ENCODE data around the gene SIGLEC15. TPM values are rescaled to one million over a fixed set of nuclear protein-coding genes. Genes with fewer than 3 reads are reported as not detected.

SIGLEC15 gene
- polyA plus RNA-seq, 1 experiment: 0.04 TPM

- peaks cover 25% of the 10 kb centered on the region for H3K36me3 ChIP-seq (ENCODE audit: control insufficient read depth, insufficient read depth, low read length)
- no peak overlapping the region for H3K4me3 ChIP-seq (ENCODE audit: low read depth, low read length)
- ChIA-PET POLR2A (no interaction called here), CTCF (interaction anchor here (0.6 to 1.8 kb wide), 3 partner anchors 22 to 196 kb away, joined by 3 to 5 read pairs (median 5); no protein-coding TSS in a partner anchor)
- DNase-seq (ENCODE audit: low read depth): no peak
- TF ChIP-seq CTCF (IDR thresholded peaks at IDR 0.05; ENCODE audit: insufficient read depth, low read depth, low read length): no peak
- H3K27me3 ChIP-seq (ENCODE audit: control insufficient read depth, insufficient read depth, low read length): no peaks in the 10 kb centered on the region
These were observed 35.5 kb downstream of the SIGLEC15 start for GRCh38 chr18:45860971-45861370.

- no peak for TF ChIP-seq CTCF (IDR thresholded peaks at IDR 0.05; ENCODE audit: insufficient read depth, low read depth, low read length)
- DNase-seq (ENCODE audit: low read depth): no peak
- CTCF ChIA-PET: no interaction called here
- POLR2A ChIA-PET: no interaction called here
- Histone ChIP-seq H3K36me3 (ENCODE audit: control insufficient read depth, insufficient read depth, low read length) (peaks cover 30% of the 10 kb centered on the region), H3K27me3 (ENCODE audit: control insufficient read depth, insufficient read depth, low read length) (no peaks in the 10 kb centered on the region), H3K4me3 (ENCODE audit: low read depth, low read length) (no peak overlapping the region)
These were observed 36.5 kb downstream of the SIGLEC15 start for GRCh38 chr18:45861926-45862325.

- Histone ChIP-seq H3K36me3 (ENCODE audit: control insufficient read depth, insufficient read depth, low read length) (peaks cover 28% of the 10 kb centered on the region), H3K27me3 (ENCODE audit: control insufficient read depth, insufficient read depth, low read length) (no peaks in the 10 kb centered on the region), H3K4me3 (ENCODE audit: low read depth, low read length) (no peak overlapping the region)
- POLR2A ChIA-PET: no interaction called here
- DNase-seq (ENCODE audit: low read depth): no peak
- TF ChIP-seq CTCF (IDR thresholded peaks at IDR 0.05; ENCODE audit: insufficient read depth, low read depth, low read length): no peak
- CTCF ChIA-PET: interaction anchor here (1.2 kb wide), 1 partner anchor 17 kb away, joined by 3 read pairs; no protein-coding TSS in a partner anchor
These were observed 38.0 kb downstream of the SIGLEC15 start for GRCh38 chr18:45863469-45863868.

- POLR2A ChIA-PET: no interaction called here
- no peaks in the 10 kb centered on the region for H3K27me3 ChIP-seq (ENCODE audit: control insufficient read depth, insufficient read depth, low read length)
- H3K4me3 ChIP-seq (ENCODE audit: low read depth, low read length): no peak overlapping the region
- no peak for DNase-seq (ENCODE audit: low read depth)
- no peak for TF ChIP-seq CTCF (IDR thresholded peaks at IDR 0.05; ENCODE audit: insufficient read depth, low read depth, low read length)
- H3K36me3 ChIP-seq (ENCODE audit: control insufficient read depth, insufficient read depth, low read length): peaks cover 26% of the 10 kb centered on the region
- CTCF ChIA-PET: interaction anchor here (1.0 to 1.4 kb wide), 2 partner anchors 16 to 24 kb away, joined by 3 to 4 read pairs; no protein-coding TSS in a partner anchor
These were observed 38.6 kb downstream of the SIGLEC15 start for GRCh38 chr18:45864081-45864480.

- TF ChIP-seq CTCF (IDR thresholded peaks at IDR 0.05; ENCODE audit: insufficient read depth, low read depth, low read length): no peak
- DNase-seq (ENCODE audit: low read depth): no peak
- ChIA-PET POLR2A (no interaction called here), CTCF (interaction anchor here (1.9 kb wide), 1 partner anchor 14 kb away, joined by 8 read pairs; no protein-coding TSS in a partner anchor)
- Histone ChIP-seq H3K36me3 (ENCODE audit: control insufficient read depth, insufficient read depth, low read length) (peaks cover 22% of the 10 kb centered on the region), H3K4me3 (ENCODE audit: low read depth, low read length) (no peak overlapping the region), H3K27me3 (ENCODE audit: control insufficient read depth, insufficient read depth, low read length) (no peaks in the 10 kb centered on the region)
These were observed 40.0 kb downstream of the SIGLEC15 start for GRCh38 chr18:45865466-45865865.
